HCT116 (cell line): ENCODE results near the gene PLEKHM3. TPM values are rescaled to one million over a fixed set of nuclear protein-coding genes. Genes with fewer than 3 reads are reported as not detected.
A peak's percentile ranks its signal among the peaks of the same experiment; 100 is the strongest.

Source experiments
- ATAC-seq: fragments of 200-7000 bp; cut with Tn5 transposase; 2 replicates; pipeline ENCODE4 v1.9.1; 2020; ENCODE audit warnings: mild to moderate bottlenecking, moderate library complexity
- BruUV-seq: library from RNA; stranded (reverse); fragments of 400-500 nt; replicated peaks from 2 replicates; lab custom pipeline; 2021; lab: Mats Ljungman, UMichigan
- CTCF ChIA-PET: fragments of 300-600 bp; sonication (Branson Sonifier 250); formaldehyde crosslinking; loops from one replicate; lab custom pipeline; 2021; ENCODE audit warnings: antibody characterized with exemption; lab: Charles Lee
- POLR2A ChIA-PET: fragments of 300-600, 350-600 bp; sonication (Branson Sonifier 250); formaldehyde crosslinking; loops from one replicate; lab custom pipeline; 2021; ENCODE audit warnings: antibody characterized with exemption; lab: Charles Lee
- RAD21 ChIA-PET, 2 experiments: fragments of 300-600 bp; sonication (Branson Sonifier 250); formaldehyde crosslinking; loops; one replicate each; lab custom pipeline; 2023; ENCODE audit warnings: low total read pairs in 2 of 2; ENCODE audit not compliant: uncharacterized antibody in 2 of 2, unreplicated experiment in 2 of 2, low non-redundant PET in 1 of 2; lab: Charles Lee
- DNase-seq: peaks from one replicate; pipeline ENCODE4 v3.0.0-alpha.2; 2010; ENCODE audit warnings: low read depth, low spot score
- H2AFZ ChIP-seq: fragments of 200-600 bp; shearing (Covaris generic), sonication (generic); 2 replicates; pipeline ENCODE4 v1.6.1; 2017; ENCODE audit warnings: low read depth, mixed run types, mixed read lengths, antibody characterized with exemption, low read length; ENCODE audit not compliant: poor library complexity, severe bottlenecking
- H3K27ac ChIP-seq: 2 replicates; pipeline ENCODE4 v1.5.1; 2012; ENCODE audit warnings: low read depth, low read length
- H3K27me3 ChIP-seq: fragments of 200-600 bp; sonication (generic); 2 replicates; pipeline ENCODE4 v1.6.1; 2016; ENCODE audit warnings: mixed run types, low read length, mixed read lengths; ENCODE audit not compliant: insufficient read depth
- H3K36me3 ChIP-seq, 2 experiments: fragments of 200-500 bp in 1 of 2; fragments of 200-600 bp in 1 of 2; sonication (Bioruptor generic) in 1 of 2; sonication (generic) in 1 of 2; 2 replicates each; pipeline versions ENCODE4 v1.5.1 to v1.6.1; 2014 to 2016; ENCODE audit warnings: low read length in 2 of 2, inconsistent platforms in 1 of 2, mixed read lengths in 1 of 2, mixed run types in 1 of 2; ENCODE audit not compliant: insufficient read depth in 2 of 2, control insufficient read depth in 1 of 2
- H3K4me1 ChIP-seq, 2 experiments: fragments of 200-600 bp in 1 of 2; sonication (generic) in 1 of 2; 2 replicates each; pipeline versions ENCODE4 v1.5.1 to v1.6.1; 2012 to 2017; ENCODE audit warnings: low read length in 2 of 2, inconsistent platforms in 1 of 2, mild to moderate bottlenecking in 1 of 2, mixed read lengths in 1 of 2, mixed run types in 1 of 2, moderate library complexity in 1 of 2; ENCODE audit not compliant: insufficient read depth in 2 of 2, control insufficient read depth in 1 of 2
- H3K4me2 ChIP-seq: fragments of 200-600 bp; sonication (generic); 2 replicates; pipeline ENCODE4 v1.6.1; 2017; ENCODE audit warnings: mixed run types, low read length, mixed read lengths
- H3K4me3 ChIP-seq, 2 experiments: fragments of 200-600 bp in 1 of 2; sonication (generic) in 1 of 2; replicated peaks in 1 of 2; 2 replicates each; pipeline ENCODE4 v1.5.1; 2011 to 2016; ENCODE audit warnings: low read length in 2 of 2, control low read depth in 1 of 2, low read depth in 1 of 2, mild to moderate bottlenecking in 1 of 2, mixed read lengths in 1 of 2, mixed run types in 1 of 2
- H3K79me2 ChIP-seq: fragments of 200-600 bp; sonication (generic); 2 replicates; pipeline ENCODE4 v1.6.1; 2017; ENCODE audit warnings: mild to moderate bottlenecking, mixed run types, low read length, moderate library complexity, mixed read lengths; ENCODE audit not compliant: insufficient read depth
- H3K9ac ChIP-seq: fragments of 200-600 bp; sonication (generic); 2 replicates; pipeline ENCODE4 v1.6.1; 2016; ENCODE audit warnings: low read length, mixed read lengths
- H3K9me2 ChIP-seq: fragments of 200-600 bp; sonication (generic), shearing (Covaris generic); 2 replicates; pipeline ENCODE4 v1.6.1; 2017; ENCODE audit warnings: mixed run types, mild to moderate bottlenecking, moderate library complexity; ENCODE audit not compliant: insufficient read depth
- H3K9me3 ChIP-seq, 2 experiments: fragments of 200-500 bp in 1 of 2; fragments of 200-600 bp in 1 of 2; sonication (Bioruptor generic) in 1 of 2; sonication (generic) in 1 of 2; 2 replicates each; pipeline ENCODE4 v1.6.1; 2014 to 2017; ENCODE audit warnings: low read length in 2 of 2, mixed read lengths in 2 of 2, inconsistent platforms in 1 of 2, low read depth in 1 of 2, mild to moderate bottlenecking in 1 of 2, mixed run types in 1 of 2, moderate library complexity in 1 of 2; ENCODE audit not compliant: control insufficient read depth in 1 of 2, insufficient read depth in 1 of 2
- H4K20me1 ChIP-seq: fragments of 200-600 bp; sonication (generic), shearing (Covaris generic); 2 replicates; pipeline ENCODE4 v1.6.1; 2017; ENCODE audit warnings: mixed run types, mild to moderate bottlenecking, moderate library complexity; ENCODE audit not compliant: insufficient read depth
- ATF3 ChIP-seq: IDR thresholded peaks from 2 replicates; pipeline ENCODE4 v1.6.1; 2012
- CBX3 ChIP-seq: IDR thresholded peaks from 2 replicates; pipeline ENCODE4 v1.6.1; 2012; ENCODE audit warnings: low read depth
- CEBPB ChIP-seq: IDR thresholded peaks from 2 replicates; pipeline ENCODE4 v1.6.1; 2012; ENCODE audit warnings: low read depth
- EGR1 ChIP-seq: IDR thresholded peaks from 2 replicates; pipeline ENCODE4 v1.6.1; 2012; ENCODE audit warnings: low read depth
- EZH2phosphoT487 ChIP-seq: fragments of 200-600 bp; IDR thresholded peaks from 2 replicates; pipeline ENCODE4 v1.6.1; 2018; ENCODE audit warnings: antibody characterized with exemption, borderline replicate concordance
- FOSL1 ChIP-seq: IDR thresholded peaks from 2 replicates; pipeline ENCODE4 v1.6.1; 2012; ENCODE audit warnings: low read depth
- MAX ChIP-seq: IDR thresholded peaks from 2 replicates; pipeline ENCODE4 v1.6.1; 2012
- RAD21 ChIP-seq: IDR thresholded peaks from 2 replicates; pipeline ENCODE4 v1.6.1; 2012; ENCODE audit warnings: low read depth, mild to moderate bottlenecking
- REST ChIP-seq: IDR thresholded peaks from 2 replicates; pipeline ENCODE4 v1.6.1; 2012; ENCODE audit warnings: low read depth
- SIN3A ChIP-seq: IDR thresholded peaks from 2 replicates; pipeline ENCODE4 v1.6.1; 2012; ENCODE audit warnings: low read depth
- TCF7L2 ChIP-seq: IDR thresholded peaks from 2 replicates; pipeline ENCODE4 v1.7.0; 2011; ENCODE audit warnings: borderline replicate concordance, inconsistent platforms; ENCODE audit not compliant: insufficient read depth, insufficient read length; ENCODE audit errors: extremely low read depth
- YY1 ChIP-seq: IDR thresholded peaks from 2 replicates; pipeline ENCODE4 v1.6.1; 2011; ENCODE audit warnings: low read length, low read depth, moderate library complexity, mild to moderate bottlenecking; ENCODE audit not compliant: insufficient replicate concordance; ENCODE audit errors: extremely low read depth
- ZBTB33 ChIP-seq: IDR thresholded peaks from 2 replicates; pipeline ENCODE4 v1.6.1; 2011; ENCODE audit warnings: mild to moderate bottlenecking, low read length, moderate library complexity; ENCODE audit not compliant: insufficient replicate concordance; ENCODE audit errors: extremely low read depth
- ZFX ChIP-seq: fragments of 450-650 bp; IDR thresholded peaks from 2 replicates; pipeline ENCODE4 v1.6.1; 2017
- intact Hi-C: fragments of 100-400 bp; cut with micrococcal nuclease; formaldehyde crosslinking; loops from 2 replicates; pipeline ENCODE4 v1.10.0; 2022
- total RNA-seq: library from RNA; stranded (reverse); gene quantifications from one replicate; pipeline ENCODE4 v1.2.1, GENCODE V29; 2021; ENCODE audit not compliant: unreplicated experiment

Gene PLEKHM3
- total RNA-seq, 1 experiment from 2014 or later, result 6.3 TPM

GRCh38 chr2:208025814-208026184 lies 472 bp upstream of the PLEKHM3 start:
- Histone ChIP-seq H3K27ac (peak overlapping the region; percentile 29), H3K9ac (peak overlapping the region; percentile 63)
- ATAC-seq, result peak; percentile 16

GRCh38 chr2:208024091-208024490 lies 1.2 kb downstream of the PLEKHM3 start:
- peak overlapping the region; percentile 80; the same call in 1 of the 2 replicates for H3K4me2 ChIP-seq
- no peaks in the 10 kb centered on the region for H3K27me3 ChIP-seq
- no peak overlapping the region for H3K9ac ChIP-seq
- no peak for DNase-seq
- no peaks in the 10 kb centered on the region for H3K36me3 ChIP-seq
- ATAC-seq, result no peak
- no TSS peak for BruUV-seq
- H3K4me3 ChIP-seq, result peak overlapping the region in 1 of 2 experiments; percentile 92; a peak in 1 of 4 replicates
- ChIA-PET POLR2A (interaction anchor here (1.6 kb wide), 1 partner anchor 10 kb away, joined by 3 read pairs; no protein-coding TSS in a partner anchor), RAD21 (no interaction called here), CTCF (interaction anchor here (1.3 kb wide), 1 partner anchor 278 kb away, joined by 5 read pairs; no protein-coding TSS in a partner anchor)
- H3K9me2 ChIP-seq, result no peaks in the 10 kb centered on the region
- H3K4me1 ChIP-seq, result peaks cover 2 to 15% of the 10 kb centered on the region in 2 experiments; a peak in 2 of 4 replicates
- H2AFZ ChIP-seq, result no peak overlapping the region
- no peak overlapping the region for H3K27ac ChIP-seq
- no peaks in the 10 kb centered on the region for H4K20me1 ChIP-seq
- no peaks in the 10 kb centered on the region for H3K79me2 ChIP-seq
- TF ChIP-seq FOSL1, result no peak
- no peak for TF ChIP-seq EZH2phosphoT487
- TF ChIP-seq REST, result no peak
- no peak for TF ChIP-seq MAX
- no peak for TF ChIP-seq TCF7L2
- no peak for TF ChIP-seq ZBTB33
- no peak for TF ChIP-seq YY1
- no peak for TF ChIP-seq SIN3A
- no peak for TF ChIP-seq ATF3
- TF ChIP-seq CBX3, result no peak
- no peak for TF ChIP-seq RAD21
- TF ChIP-seq EGR1, result no peak
- no peaks in the 10 kb centered on the region for H3K9me3 ChIP-seq
- intact Hi-C loops, result no loop called here

More at GRCh38 chr2:208025814-208026184, 472 bp upstream of the PLEKHM3 start:
- Histone ChIP-seq H3K4me1 (peaks cover 2 to 15% of the 10 kb centered on the region in 2 experiments; a peak in 2 of 4 replicates), H3K27me3 (no peaks in the 10 kb centered on the region), H3K36me3 (no peaks in the 10 kb centered on the region), H3K4me2 (peak overlapping the region; percentile 80), H3K9me3 (no peaks in the 10 kb centered on the region), H3K4me3 (peak overlapping the region; percentile 63 to 92), H2AFZ (peak overlapping the region; percentile 92), H4K20me1 (no peaks in the 10 kb centered on the region), H3K9me2 (no peaks in the 10 kb centered on the region), H3K79me2 (no peaks in the 10 kb centered on the region)
- RAD21 ChIA-PET, result no interaction called here
- no peak for DNase-seq
- no peak for TF ChIP-seq CEBPB
- TF ChIP-seq ZFX, result peak; percentile 46; the same call in 1 of the 2 replicates
- POLR2A ChIA-PET, result interaction anchor here (1.6 kb wide), 1 partner anchor 9 kb away, joined by 3 read pairs; no protein-coding TSS in a partner anchor
- intact Hi-C loops, result no loop called here
- CTCF ChIA-PET, result interaction anchor here (2.4 kb wide), 1 partner anchor 14 kb away, joined by 10 read pairs; no protein-coding TSS in a partner anchor
- BruUV-seq, result TSS peak; percentile 59
